IPS-15b (cell line): ENCODE measurements around the gene IGFLR1.
A peak's percentile ranks its signal among the peaks of the same experiment; 100 is the strongest.

Source experiments
- H3K27me3 ChIP-seq: one replicate; pipeline ENCODE4 v1.6.1; 2013; ENCODE audit warnings: low read length; ENCODE audit not compliant: control insufficient read depth, insufficient read depth
- H3K36me3 ChIP-seq: one replicate; pipeline ENCODE4 v1.6.1; 2013; ENCODE audit warnings: low read length; ENCODE audit not compliant: control insufficient read depth, insufficient read depth
- H3K4me1 ChIP-seq: one replicate; pipeline ENCODE4 v1.6.1; 2013; ENCODE audit warnings: mild to moderate bottlenecking, low read length; ENCODE audit not compliant: control insufficient read depth, insufficient read depth
- H3K4me3 ChIP-seq: one replicate; pipeline ENCODE4 v1.5.1; 2013; ENCODE audit warnings: low read depth, low read length
- H3K9ac ChIP-seq: one replicate; pipeline ENCODE4 v1.6.1; 2013; ENCODE audit warnings: low read depth, mild to moderate bottlenecking, low read length
- H3K9me3 ChIP-seq: one replicate; pipeline ENCODE4 v1.6.1; 2013; ENCODE audit warnings: mild to moderate bottlenecking, low read length; ENCODE audit not compliant: control insufficient read depth, insufficient read depth

The IGFLR1 gene

DNA sequence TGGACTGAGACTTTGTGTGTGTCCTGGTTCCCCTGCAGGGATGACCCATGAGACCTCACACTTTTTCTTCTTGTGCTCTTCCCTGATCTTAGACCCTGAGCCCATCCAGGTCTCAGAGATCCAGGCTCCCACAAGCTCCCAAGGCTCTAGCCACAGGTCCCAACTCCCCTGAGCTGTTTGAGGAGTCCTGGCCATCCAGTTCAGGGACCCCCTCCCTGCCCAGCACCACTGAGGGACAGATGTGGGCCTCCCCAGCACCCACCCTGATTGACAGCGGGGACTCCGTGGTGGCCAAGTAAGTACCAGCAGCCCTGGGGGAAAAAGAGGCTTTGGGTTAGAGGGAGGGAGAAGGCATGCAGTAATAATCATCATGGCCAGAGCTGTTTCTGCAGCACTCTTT is 17.4 kb upstream of the IGFLR1 start:
- Histone ChIP-seq H3K9me3 (no peaks in the 10 kb centered on the region), H3K4me1 (peaks cover 2% of the 10 kb centered on the region), H3K4me3 (no peak overlapping the region), H3K27me3 (peaks cover 13% of the 10 kb centered on the region), H3K9ac (no peak overlapping the region), H3K36me3 (peaks cover 10% of the 10 kb centered on the region)

DNA sequence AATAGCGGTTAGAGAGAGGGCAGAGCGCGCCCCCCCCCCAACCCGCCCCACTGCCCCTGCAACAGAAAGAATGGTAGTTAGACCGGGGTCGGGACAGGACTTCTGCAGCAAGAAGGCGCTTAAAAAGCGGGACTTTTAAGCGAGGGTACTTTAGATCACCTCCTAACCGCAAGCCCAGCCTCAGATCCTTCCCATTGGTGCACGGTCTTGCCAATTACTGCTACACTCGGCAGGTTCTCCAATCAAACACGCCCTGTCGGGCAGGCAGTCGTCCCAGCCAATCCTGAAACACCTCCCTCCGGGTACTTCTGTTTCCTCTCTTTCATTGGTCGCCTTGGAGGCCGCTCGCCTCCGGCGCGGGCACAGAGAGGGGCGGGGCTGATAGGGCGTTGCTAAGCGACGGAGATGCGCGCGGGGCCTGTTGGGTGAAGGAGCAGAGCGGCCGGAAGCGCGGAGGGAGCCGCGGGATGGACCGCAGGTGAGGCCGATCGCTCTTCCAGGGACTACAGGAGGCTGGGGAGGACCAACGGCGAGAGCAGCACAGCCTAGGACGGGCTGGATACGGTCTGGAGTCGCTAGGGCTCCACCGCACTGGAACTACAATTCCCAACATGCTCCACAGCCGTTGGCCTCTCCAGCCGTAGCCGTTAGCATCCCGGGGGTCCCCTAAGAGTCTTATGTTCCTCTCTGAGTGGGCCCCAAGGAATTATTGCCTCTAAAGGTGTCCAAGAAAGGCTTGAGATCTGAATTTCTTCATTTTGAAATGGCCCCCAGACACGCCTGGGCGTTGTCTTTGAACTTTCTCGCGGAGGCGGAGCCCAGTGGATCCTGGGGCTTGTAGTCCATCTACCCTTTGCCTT is 15.7 kb upstream of the IGFLR1 start, which contains the start of gene PROSER3:
PROSER3 (plus strand) TSS at position 428 of the 860 bp plus-strand sequence; CDS start at position 468, 40 bp downstream.
- H3K36me3 ChIP-seq, result peaks cover 10% of the 10 kb centered on the region
- peak within 1 kb of the TSS; percentile 90 for H3K9ac ChIP-seq
- H3K4me3 ChIP-seq, result peak within 1 kb of the TSS; percentile 100

DNA sequence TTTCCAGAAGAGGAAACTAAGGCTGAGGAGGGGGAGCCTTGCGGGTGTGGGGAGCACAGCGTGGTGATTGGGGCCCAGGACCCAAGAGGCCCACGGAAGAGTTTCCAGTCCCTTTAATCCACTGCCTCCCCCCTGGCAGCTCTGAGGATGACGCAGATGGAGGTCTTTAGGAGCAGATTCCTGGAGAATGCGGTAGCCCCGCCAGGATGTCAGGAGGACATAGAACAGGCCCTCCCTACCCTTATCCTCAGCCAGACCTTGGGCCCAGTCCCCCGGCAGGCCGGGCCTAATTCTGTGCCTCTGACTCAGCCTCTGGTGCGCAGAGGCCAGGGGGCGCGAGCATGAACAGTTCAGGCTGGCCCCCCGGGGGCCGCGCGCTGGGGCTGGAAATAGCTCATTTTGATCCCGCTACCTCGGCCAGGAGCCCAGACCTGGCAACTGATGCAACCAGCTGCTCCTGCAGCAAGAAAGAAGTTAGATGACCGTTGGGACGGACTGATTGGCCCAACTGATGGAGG is 15.0 kb upstream of the IGFLR1 start:
- Histone ChIP-seq H3K9me3 (no peaks in the 10 kb centered on the region), H3K27me3 (peaks cover 13% of the 10 kb centered on the region), H3K9ac (no peak overlapping the region), H3K4me1 (peaks cover 2% of the 10 kb centered on the region), H3K4me3 (peak overlapping the region; percentile 73), H3K36me3 (peaks cover 13% of the 10 kb centered on the region)

More for the DNA sequence above, 15.7 kb upstream of the IGFLR1 start, which contains the start of gene PROSER3:
- Histone ChIP-seq H3K4me1 (peaks cover 2% of the 10 kb centered on the region), H3K27me3 (peaks cover 13% of the 10 kb centered on the region), H3K9me3 (no peaks in the 10 kb centered on the region)

DNA sequence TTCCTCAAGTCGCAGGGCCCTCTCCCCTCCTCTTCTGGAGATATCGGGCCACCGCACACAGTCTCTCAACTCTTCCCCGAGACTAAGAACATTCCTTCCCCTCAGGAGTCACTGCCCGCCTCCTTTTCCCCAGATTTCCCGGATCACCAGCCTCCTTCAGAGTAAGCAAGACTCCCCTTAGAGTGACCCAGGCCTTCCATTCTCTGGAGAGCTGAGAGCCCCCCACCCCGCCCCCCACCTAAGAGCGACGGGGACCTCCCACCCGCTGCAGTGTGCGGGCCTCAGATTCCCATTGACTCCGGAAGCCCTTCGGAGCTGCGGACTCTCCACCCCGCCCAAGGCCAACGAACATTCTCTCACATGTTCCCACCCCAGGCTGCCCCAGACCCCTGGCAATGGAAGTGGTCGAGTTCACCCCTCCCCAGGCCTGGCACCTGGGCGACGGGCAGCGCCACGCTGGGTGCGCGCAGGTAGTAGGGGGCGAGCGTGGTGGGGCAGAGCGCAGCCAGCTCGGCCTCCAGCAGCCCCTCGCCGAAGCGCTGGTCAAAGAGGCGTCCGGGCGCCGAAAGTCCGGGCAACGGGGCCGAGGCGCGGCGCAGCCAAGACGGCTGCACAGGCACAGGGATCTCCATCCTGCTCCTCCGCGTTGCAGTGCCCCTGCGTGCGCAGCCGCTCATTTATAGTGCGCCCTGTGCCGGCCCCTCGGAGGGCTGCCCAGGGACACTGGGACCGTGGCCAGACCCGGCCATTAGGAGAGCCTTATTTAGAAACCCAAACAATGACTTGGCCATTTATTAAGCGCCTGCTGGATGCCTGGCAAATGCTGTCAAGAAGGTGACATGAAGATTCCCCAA is 14.4 kb upstream of the IGFLR1 start, which contains the start of gene HSPB6:
HSPB6 (minus strand) TSS at position 653 of the 854 bp plus-strand sequence; CDS start at position 632, 21 bp downstream.
- Histone ChIP-seq H3K4me3 (peak within 1 kb of the TSS; percentile 73), H3K36me3 (peaks cover 8% of the 10 kb centered on the region), H3K4me1 (peaks cover 2% of the 10 kb centered on the region), H3K27me3 (peaks cover 13% of the 10 kb centered on the region), H3K9ac (peak within 1 kb of the TSS; percentile 37), H3K9me3 (no peaks in the 10 kb centered on the region)

DNA sequence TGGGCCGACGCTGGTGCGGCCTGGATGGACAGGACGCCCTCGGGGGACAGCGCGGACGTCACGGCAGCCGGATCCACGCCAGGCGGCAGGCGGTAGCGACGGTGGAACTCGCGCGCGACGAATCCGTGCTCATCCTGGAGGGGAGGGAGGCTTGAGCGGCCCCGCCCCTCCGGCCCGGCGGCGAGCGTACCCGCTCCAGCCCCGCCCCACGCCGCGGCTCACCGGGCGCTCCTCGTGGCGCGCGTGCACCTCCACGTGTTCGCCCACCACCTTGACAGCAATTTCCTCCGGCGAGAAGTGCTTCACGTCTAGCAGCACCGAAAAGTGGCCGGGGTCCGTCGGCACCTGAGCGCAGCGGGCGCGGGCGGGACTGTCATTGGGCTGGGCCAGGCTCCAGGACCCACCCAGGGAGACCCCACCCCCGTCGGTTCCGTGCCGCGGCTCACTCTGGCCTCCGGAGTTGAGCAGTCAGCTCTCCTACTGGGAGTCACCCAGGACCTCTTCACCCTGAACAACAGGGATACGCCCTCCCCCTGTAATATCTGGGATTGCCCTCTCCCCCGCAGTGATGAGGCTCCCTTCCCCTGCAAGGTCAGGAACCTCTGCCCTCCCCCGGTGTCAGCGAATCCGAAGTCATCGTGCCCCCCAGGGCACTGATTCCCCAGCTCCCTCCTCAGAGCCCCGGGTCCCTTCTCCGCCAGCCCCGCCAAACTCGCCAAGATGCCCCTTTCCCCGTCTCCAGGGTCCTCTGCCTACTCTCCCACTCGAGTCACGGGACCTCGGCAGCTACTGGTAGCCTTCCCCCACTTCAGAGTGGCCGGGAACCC is 13.5 kb upstream of the IGFLR1 start:
- H3K9ac ChIP-seq, result peak overlapping the region; percentile 37
- no peaks in the 10 kb centered on the region for H3K9me3 ChIP-seq
- peak overlapping the region; percentile 73 for H3K4me3 ChIP-seq
- H3K4me1 ChIP-seq, result peaks cover 2% of the 10 kb centered on the region
- H3K36me3 ChIP-seq, result peaks cover 8% of the 10 kb centered on the region
- H3K27me3 ChIP-seq, result peaks cover 13% of the 10 kb centered on the region

DNA sequence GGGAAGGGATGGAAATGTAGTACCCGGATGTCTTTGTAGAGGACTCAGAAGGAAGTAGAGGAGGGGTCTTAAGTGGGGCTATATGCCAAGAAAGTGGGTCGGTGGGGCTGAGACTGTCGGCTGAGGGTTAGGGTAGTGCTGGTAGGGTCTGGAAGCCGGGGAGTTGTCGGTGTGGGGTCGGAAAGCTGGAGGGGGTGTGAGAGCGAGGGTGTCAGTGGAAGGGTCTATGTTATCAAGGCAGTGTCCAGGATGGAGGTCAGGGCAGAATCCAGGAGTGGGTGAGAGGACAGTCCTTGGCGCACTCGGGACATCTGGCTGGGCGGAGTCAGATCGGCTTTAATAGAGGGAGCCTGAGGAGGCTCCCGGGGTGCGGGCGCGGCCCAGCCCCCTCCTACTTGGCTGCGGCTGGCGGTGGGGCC is 12.9 kb upstream of the IGFLR1 start:
- no peak overlapping the region for H3K9ac ChIP-seq
- H3K4me3 ChIP-seq, result peak overlapping the region; percentile 73
- peaks cover 2% of the 10 kb centered on the region for H3K4me1 ChIP-seq
- peaks cover 13% of the 10 kb centered on the region for H3K27me3 ChIP-seq
- H3K9me3 ChIP-seq, result no peaks in the 10 kb centered on the region
- peaks cover 8% of the 10 kb centered on the region for H3K36me3 ChIP-seq

DNA sequence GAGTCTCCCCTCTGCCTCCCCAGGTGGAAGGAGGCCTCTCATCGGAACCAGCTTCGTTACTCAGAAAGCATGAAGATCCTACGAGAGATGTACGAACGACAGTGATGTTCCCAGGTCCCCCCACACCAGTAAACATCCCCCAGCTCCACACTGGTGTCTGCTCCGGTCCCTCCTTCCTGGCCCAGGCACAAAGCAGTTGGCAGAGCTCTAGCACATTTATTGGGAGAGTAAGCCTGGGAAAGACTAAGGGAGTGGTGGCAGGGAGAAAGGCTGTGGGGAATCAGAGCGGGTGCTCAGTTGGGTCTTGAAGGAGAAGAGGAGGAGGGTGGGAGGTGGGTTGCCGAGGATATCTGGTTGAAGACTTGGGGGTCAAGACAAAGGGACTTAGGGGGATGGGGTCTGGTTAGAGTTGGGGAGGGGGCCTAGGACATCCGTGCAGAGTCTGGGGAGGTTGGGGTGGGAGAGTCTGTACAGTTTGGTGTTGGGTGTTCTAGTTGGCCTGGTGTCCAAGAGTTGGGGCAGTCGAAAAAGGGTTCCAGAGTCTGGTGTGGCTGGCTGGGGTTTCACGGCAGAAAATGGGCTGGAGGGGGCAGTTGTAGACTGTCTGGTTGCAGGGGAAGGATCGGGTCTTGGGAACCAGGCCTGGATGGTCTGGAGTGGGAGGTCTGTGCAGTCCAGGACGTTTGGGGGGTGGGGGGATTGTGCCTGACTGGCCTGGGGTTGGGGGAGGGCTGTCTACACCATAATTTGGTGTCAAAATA is 12.3 kb upstream of the IGFLR1 start:
- no peaks in the 10 kb centered on the region for H3K9me3 ChIP-seq
- no peak overlapping the region for H3K9ac ChIP-seq
- peaks cover 2% of the 10 kb centered on the region for H3K4me1 ChIP-seq
- H3K36me3 ChIP-seq, result peaks cover 3% of the 10 kb centered on the region
- H3K27me3 ChIP-seq, result peaks cover 13% of the 10 kb centered on the region
- no peak overlapping the region for H3K4me3 ChIP-seq

DNA sequence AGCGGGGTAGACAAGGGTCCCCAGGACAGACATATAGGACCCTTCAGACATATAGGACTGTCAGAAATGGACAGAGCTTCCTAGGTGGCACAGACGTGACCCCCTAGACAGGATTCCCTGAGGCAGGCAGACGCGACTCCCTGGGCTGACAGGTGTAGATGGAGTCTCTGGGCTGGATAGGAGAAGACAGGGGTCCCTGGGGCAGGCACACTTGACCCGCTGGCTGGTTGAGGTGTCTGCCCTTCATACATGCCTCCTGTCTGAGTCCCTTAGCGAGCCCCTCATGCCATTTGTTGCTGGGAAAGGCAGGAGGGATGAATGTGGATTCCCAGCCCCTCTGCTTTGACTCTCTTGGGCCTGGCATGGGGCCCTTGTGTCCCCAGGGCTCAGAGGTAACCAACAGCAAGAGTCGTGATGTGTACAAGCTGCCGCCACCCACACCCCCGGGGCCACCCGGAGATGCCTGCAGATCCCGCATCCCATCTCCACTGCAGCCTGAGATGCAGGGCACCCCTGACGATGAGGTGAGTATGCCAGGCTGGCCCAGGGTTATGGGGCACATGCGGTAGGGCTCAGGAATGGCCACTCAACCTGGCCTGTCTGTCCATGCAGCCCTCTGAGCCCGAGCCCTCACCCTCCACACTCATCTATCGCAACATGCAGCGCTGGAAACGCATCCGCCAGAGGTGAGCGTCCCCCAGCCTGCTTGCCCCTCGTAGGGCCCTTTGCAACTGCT is 11.6 kb upstream of the IGFLR1 start:
- H3K27me3 ChIP-seq, result peaks cover 13% of the 10 kb centered on the region
- H3K36me3 ChIP-seq, result peaks cover 3% of the 10 kb centered on the region
- H3K4me3 ChIP-seq, result no peak overlapping the region
- no peak overlapping the region for H3K9ac ChIP-seq
- H3K9me3 ChIP-seq, result no peaks in the 10 kb centered on the region
- peaks cover 2% of the 10 kb centered on the region for H3K4me1 ChIP-seq

DNA sequence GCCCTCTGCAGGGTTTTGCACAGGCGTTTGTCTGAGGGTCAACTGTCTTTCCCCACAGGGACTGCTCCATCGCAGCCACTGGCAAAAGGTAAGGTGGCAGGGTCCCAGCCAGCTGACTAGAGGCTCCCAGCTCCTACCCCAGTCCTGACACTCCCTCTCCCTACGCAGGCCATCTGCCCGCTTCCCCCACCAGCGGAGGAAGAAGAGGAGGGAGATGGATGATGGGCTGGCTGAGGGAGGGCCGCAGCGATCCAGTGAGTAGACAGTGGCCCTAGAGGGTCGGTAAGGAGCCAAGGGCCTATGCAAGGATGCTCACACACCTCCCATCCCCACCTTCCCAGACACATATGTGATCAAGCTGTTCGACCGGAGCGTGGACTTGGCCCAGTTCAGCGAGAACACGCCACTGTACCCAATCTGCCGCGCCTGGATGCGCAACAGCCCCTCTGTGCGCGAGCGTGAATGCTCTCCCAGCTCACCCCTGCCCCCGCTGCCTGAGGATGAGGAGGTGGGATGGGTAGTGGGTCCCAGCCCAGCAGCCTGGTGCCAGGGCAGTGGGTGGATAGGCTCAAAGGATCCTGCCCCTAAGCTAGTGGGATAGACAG is 10.6 kb upstream of the IGFLR1 start:
- H3K9me3 ChIP-seq, result no peaks in the 10 kb centered on the region
- no peak overlapping the region for H3K4me3 ChIP-seq
- H3K9ac ChIP-seq, result no peak overlapping the region
- peaks cover 2% of the 10 kb centered on the region for H3K4me1 ChIP-seq
- H3K36me3 ChIP-seq, result peaks cover 3% of the 10 kb centered on the region
- peaks cover 13% of the 10 kb centered on the region for H3K27me3 ChIP-seq
